Brain microvascular endothelial cell (primary cell): ENCODE results near the gene CAGE1.
"Not testable (repeated sequence)": the region's sequence is repeated elsewhere in the genome, so short reads cannot be mapped to it uniquely, and the experiment has no call there.

Experiments
- DNase-seq: peaks from one replicate; pipeline ENCODE4 v3.0.0-alpha.2; 2020
- H3K27ac ChIP-seq: fragments of 250-450 bp; sonication (Bioruptor Pico); 2 replicates; pipeline ENCODE4 v1.5.1; 2020; ENCODE audit warnings: mild to moderate bottlenecking, moderate library complexity
- H3K27me3 ChIP-seq: fragments of 250-450 bp; sonication (Bioruptor Pico); replicated peaks from 2 replicates; pipeline ENCODE4 v1.5.1; 2020; ENCODE audit warnings: mild to moderate bottlenecking
- H3K36me3 ChIP-seq: fragments of 250-450 bp; sonication (Bioruptor Pico); replicated peaks from 2 replicates; pipeline ENCODE4 v1.5.1; 2020; ENCODE audit warnings: mild to moderate bottlenecking
- H3K4me3 ChIP-seq: 2 replicates; pipeline ENCODE4 v1.5.1; 2011; ENCODE audit warnings: low read depth, mild to moderate bottlenecking, control low read depth, low read length, moderate library complexity
- CTCF ChIP-seq: IDR thresholded peaks from 2 replicates; pipeline ENCODE4 v1.5.1; 2011; ENCODE audit warnings: low read depth, mild to moderate bottlenecking, moderate library complexity, low read length, control low read depth, inconsistent platforms; ENCODE audit errors: missing control alignments
- in situ Hi-C: cut with HindIII; loops from 2 replicates; pipeline ENCODE4 v1.10.0; 2017; ENCODE audit warnings: low sequenced_read_pairs, low pct_ligation_motif_present

Gene CAGE1

GRCh38 chr6:7332090-7332745 lies 57.3 kb downstream of the CAGE1 start:
- Histone ChIP-seq H3K27ac (no peak overlapping the region), H3K27me3 (no peaks in the 10 kb centered on the region), H3K36me3 (no peaks in the 10 kb centered on the region), H3K4me3 (no peak overlapping the region)
- no peak for DNase-seq
- in situ Hi-C loops: no loop called here
- no peak for TF ChIP-seq CTCF

- Histone ChIP-seq H3K4me3 (no peak overlapping the region), H3K27me3 (no peaks in the 10 kb centered on the region), H3K36me3 (no peaks in the 10 kb centered on the region), H3K27ac (no peak overlapping the region)
- in situ Hi-C loops: no loop called here
- TF ChIP-seq CTCF: no peak
- DNase-seq: no peak
Observed at GRCh38 chr6:7331452-7331851, 58.1 kb downstream of the CAGE1 start.

- no peak for TF ChIP-seq CTCF
- DNase-seq: no peak
- Histone ChIP-seq H3K27ac (no peak overlapping the region), H3K4me3 (no peak overlapping the region), H3K27me3 (no peaks in the 10 kb centered on the region), H3K36me3 (no peaks in the 10 kb centered on the region)
- in situ Hi-C loops: no loop called here
Observed at GRCh38 chr6:7328243-7328642, 61.3 kb downstream of the CAGE1 start.

- no peaks in the 10 kb centered on the region for H3K36me3 ChIP-seq
- in situ Hi-C loops: no loop called here
- H3K27ac ChIP-seq: no peak overlapping the region
- TF ChIP-seq CTCF: no peak
- DNase-seq: no peak
- no peak overlapping the region for H3K4me3 ChIP-seq
- H3K27me3 ChIP-seq: no peaks in the 10 kb centered on the region
Observed at GRCh38 chr6:7325750-7326149, 63.8 kb downstream of the CAGE1 start.

GRCh38 chr6:7324520-7324919 lies 65.0 kb downstream of the CAGE1 start:
- no peaks in the 10 kb centered on the region for H3K36me3 ChIP-seq
- H3K27ac ChIP-seq: no peak overlapping the region
- in situ Hi-C loops: no loop called here
- no peaks in the 10 kb centered on the region for H3K27me3 ChIP-seq
- no peak for DNase-seq
- no peak overlapping the region for H3K4me3 ChIP-seq
- no peak for TF ChIP-seq CTCF

- no peaks in the 10 kb centered on the region for H3K27me3 ChIP-seq
- in situ Hi-C loops: no loop called here
- no peaks in the 10 kb centered on the region for H3K36me3 ChIP-seq
- no peak for TF ChIP-seq CTCF
- no peak for DNase-seq
- H3K4me3 ChIP-seq: no peak overlapping the region
- H3K27ac ChIP-seq: no peak overlapping the region
Observed at GRCh38 chr6:7323074-7323473, 66.5 kb downstream of the CAGE1 start.

GRCh38 chr6:7321866-7322265 lies 67.7 kb downstream of the CAGE1 start:
- H3K36me3 ChIP-seq, H3K27me3 ChIP-seq, H3K27ac ChIP-seq, DNase-seq, H3K4me3 ChIP-seq, in situ Hi-C loops: not testable (repeated sequence)

- in situ Hi-C loops: not testable (repeated sequence)
Observed at GRCh38 chr6:7319406-7319805, 70.1 kb downstream of the CAGE1 start.

More at GRCh38 chr6:7319406-7319805, 70.1 kb downstream of the CAGE1 start:
- not testable (repeated sequence) for H3K27me3 ChIP-seq, H3K4me3 ChIP-seq, DNase-seq, H3K27ac ChIP-seq, H3K36me3 ChIP-seq
